H9 (cell line): ENCODE measurements around the gene CKS2. TPM values are rescaled to one million over a fixed set of nuclear protein-coding genes. Genes with fewer than 3 reads are reported as not detected.

Source experiments
- DNase-seq: peaks from one replicate; pipeline ENCODE4 v3.0.0-alpha.2; 2017
- H2AFZ ChIP-seq: one replicate; pipeline ENCODE4 v1.6.1; 2013; ENCODE audit warnings: mild to moderate bottlenecking, low read length, control low read depth, moderate library complexity
- H2AK5ac ChIP-seq: 2 replicates; pipeline ENCODE4 v1.6.1; 2013; ENCODE audit warnings: low read length, control low read depth, mixed read lengths; ENCODE audit not compliant: insufficient read length
- H2BK120ac ChIP-seq: one replicate; pipeline ENCODE4 v1.6.1; 2013; ENCODE audit warnings: low read depth, mild to moderate bottlenecking, low read length, control low read depth, inconsistent platforms; ENCODE audit not compliant: poor library complexity, severe bottlenecking
- H2BK12ac ChIP-seq: 2 replicates; pipeline ENCODE4 v1.6.1; 2013; ENCODE audit warnings: low read length, control low read depth, mixed read lengths, low read depth; ENCODE audit not compliant: insufficient read length
- H2BK15ac ChIP-seq: 2 replicates; pipeline ENCODE4 v1.6.1; 2013; ENCODE audit warnings: low read depth, low read length, control low read depth
- H2BK20ac ChIP-seq: one replicate; pipeline ENCODE4 v1.6.1; 2013; ENCODE audit warnings: low read depth, mild to moderate bottlenecking, low read length, control low read depth, inconsistent platforms; ENCODE audit not compliant: poor library complexity, severe bottlenecking
- H2BK5ac ChIP-seq: 2 replicates; pipeline ENCODE4 v1.6.1; 2013; ENCODE audit warnings: low read length, control low read depth, mixed read lengths; ENCODE audit not compliant: insufficient read length
- H3K14ac ChIP-seq: 2 replicates; pipeline ENCODE4 v1.6.1; 2013; ENCODE audit warnings: low read length, control low read depth; ENCODE audit not compliant: insufficient read depth
- H3K18ac ChIP-seq: 2 replicates; pipeline ENCODE4 v1.6.1; 2013; ENCODE audit warnings: low read depth, mild to moderate bottlenecking, mixed read lengths, low read length, control low read depth; ENCODE audit not compliant: insufficient read length
- H3K23ac ChIP-seq: 2 replicates; pipeline ENCODE4 v1.6.1; 2013; ENCODE audit warnings: low read length, control low read depth, mixed read lengths, low read depth; ENCODE audit not compliant: insufficient read length
- H3K23me2 ChIP-seq: 2 replicates; pipeline ENCODE4 v1.6.1; 2013; ENCODE audit warnings: low read depth, mild to moderate bottlenecking, mixed read lengths, low read length, control low read depth; ENCODE audit not compliant: insufficient read length, poor library complexity, severe bottlenecking
- H3K27ac ChIP-seq: 2 replicates; pipeline ENCODE4 v1.5.1; 2013; ENCODE audit warnings: low read length, control low read depth, mixed read lengths, low read depth; ENCODE audit not compliant: insufficient read length
- H3K27me3 ChIP-seq: 2 replicates; pipeline ENCODE4 v1.6.1; 2013; ENCODE audit warnings: low read length, control low read depth, inconsistent platforms; ENCODE audit not compliant: insufficient read depth
- H3K4ac ChIP-seq: 2 replicates; pipeline ENCODE4 v1.6.1; 2013; ENCODE audit warnings: low read depth, mild to moderate bottlenecking, control low read depth, inconsistent platforms, low read length, moderate library complexity
- H3K4me1 ChIP-seq: 2 replicates; pipeline ENCODE4 v1.6.1; 2013; ENCODE audit warnings: low read length, control low read depth, inconsistent platforms; ENCODE audit not compliant: insufficient read depth
- H3K4me2 ChIP-seq: 2 replicates; pipeline ENCODE4 v1.6.1; 2013; ENCODE audit warnings: low read length, control low read depth, mixed read lengths; ENCODE audit not compliant: insufficient read length, insufficient read depth
- H3K56ac ChIP-seq: 2 replicates; pipeline ENCODE4 v1.6.1; 2013; ENCODE audit warnings: low read depth, mild to moderate bottlenecking, mixed read lengths, low read length, control low read depth; ENCODE audit not compliant: insufficient read length
- H3K79me1 ChIP-seq: 2 replicates; pipeline ENCODE4 v1.6.1; 2013; ENCODE audit warnings: low read depth, mild to moderate bottlenecking, moderate library complexity, low read length, control low read depth, inconsistent platforms; ENCODE audit not compliant: insufficient read depth, poor library complexity, severe bottlenecking
- H3K79me2 ChIP-seq: 2 replicates; pipeline ENCODE4 v1.6.1; 2013; ENCODE audit warnings: low read length, control low read depth, inconsistent platforms; ENCODE audit not compliant: insufficient read depth
- H3K9ac ChIP-seq: 2 replicates; pipeline ENCODE4 v1.6.1; 2013; ENCODE audit warnings: low read length, control low read depth, mixed read lengths; ENCODE audit not compliant: insufficient read length; ENCODE audit errors: extremely low read depth
- H3K9me3 ChIP-seq: one replicate; pipeline ENCODE4 v1.6.1; 2013; ENCODE audit warnings: low read depth, low read length, inconsistent platforms; ENCODE audit not compliant: control insufficient read depth
- H3T11ph ChIP-seq: one replicate; pipeline ENCODE4 v1.6.1; 2013; ENCODE audit warnings: mild to moderate bottlenecking, low read length, control low read depth, inconsistent platforms
- H4K20me1 ChIP-seq: one replicate; pipeline ENCODE4 v1.6.1; 2013; ENCODE audit not compliant: control insufficient read depth, insufficient read length, insufficient read depth
- H4K5ac ChIP-seq: 2 replicates; pipeline ENCODE4 v1.6.1; 2013; ENCODE audit warnings: low read depth, mild to moderate bottlenecking, mixed read lengths, low read length, control low read depth; ENCODE audit not compliant: insufficient read length
- H4K8ac ChIP-seq: replicated peaks from 2 replicates; pipeline ENCODE4 v1.6.1; 2013; ENCODE audit warnings: low read length, control low read depth, mixed read lengths, low read depth; ENCODE audit not compliant: insufficient read length
- H4K91ac ChIP-seq: 2 replicates; pipeline ENCODE4 v1.6.1; 2013; ENCODE audit warnings: low read depth, mild to moderate bottlenecking, moderate library complexity, mixed read lengths, low read length, control low read depth; ENCODE audit not compliant: insufficient read length
- H3K27ac Mint-ChIP-seq, 3 experiments: 2 replicates in 2 of 3; 3 replicates in 1 of 3; pipeline ENCODE4 v1.8.0; 2020 to 2021; ENCODE audit warnings: mixed read lengths in 3 of 3, mild to moderate bottlenecking in 1 of 3, moderate library complexity in 1 of 3
- H3K27me3 Mint-ChIP-seq: 2 replicates; pipeline ENCODE4 v1.8.0; 2021; ENCODE audit warnings: low read depth, mild to moderate bottlenecking, moderate library complexity, mixed read lengths
- H3K36me3 Mint-ChIP-seq, 3 experiments: 2 replicates in 2 of 3; 3 replicates in 1 of 3; pipeline ENCODE4 v1.8.0; 2020 to 2021; ENCODE audit warnings: low read depth in 3 of 3, mixed read lengths in 3 of 3; ENCODE audit not compliant: insufficient read depth in 1 of 3
- H3K4me1 Mint-ChIP-seq, 2 experiments: 2 replicates each; pipeline ENCODE4 v1.8.0; 2020; ENCODE audit warnings: mixed read lengths in 2 of 2
- H3K4me3 Mint-ChIP-seq, 2 experiments: 2 replicates in 1 of 2; 3 replicates in 1 of 2; pipeline ENCODE4 v1.8.0; 2020 to 2021; ENCODE audit warnings: mild to moderate bottlenecking in 2 of 2, mixed read lengths in 2 of 2, moderate library complexity in 1 of 2
- H3K9me3 Mint-ChIP-seq, 2 experiments: 2 replicates in 1 of 2; 3 replicates in 1 of 2; pipeline ENCODE4 v1.8.0; 2020; ENCODE audit warnings: mild to moderate bottlenecking in 2 of 2, mixed read lengths in 2 of 2, moderate library complexity in 1 of 2
- CTCF ChIP-seq: fragments of 200-600 bp; sonication (generic); conservative IDR thresholded peaks from 3 replicates; pipeline ENCODE4 v1.8.0; 2021; ENCODE audit warnings: antibody characterized with exemption, mild to moderate bottlenecking
- WGBS: extraction: QIAGEN DNeasy Blood & Tissue Kit; methylation state at CpG from one replicate; pipeline ENCODE4 v1.1.7; 2013; ENCODE audit warnings: missing lambda C conversion rate, low lambda C conversion rate, mixed read lengths; ENCODE audit not compliant: insufficient read length; ENCODE audit errors: extremely low coverage; 5-methylcytosine and 5-hydroxymethylcytosine counted together
- total RNA-seq: library from RNA; stranded (reverse); gene quantifications from 2 replicates; pipeline ENCODE4 v1.2.1, GENCODE V29; 2021

CKS2 gene
- total RNA-seq, 1 experiment from 2014 or later, result 211 TPM

DNA sequence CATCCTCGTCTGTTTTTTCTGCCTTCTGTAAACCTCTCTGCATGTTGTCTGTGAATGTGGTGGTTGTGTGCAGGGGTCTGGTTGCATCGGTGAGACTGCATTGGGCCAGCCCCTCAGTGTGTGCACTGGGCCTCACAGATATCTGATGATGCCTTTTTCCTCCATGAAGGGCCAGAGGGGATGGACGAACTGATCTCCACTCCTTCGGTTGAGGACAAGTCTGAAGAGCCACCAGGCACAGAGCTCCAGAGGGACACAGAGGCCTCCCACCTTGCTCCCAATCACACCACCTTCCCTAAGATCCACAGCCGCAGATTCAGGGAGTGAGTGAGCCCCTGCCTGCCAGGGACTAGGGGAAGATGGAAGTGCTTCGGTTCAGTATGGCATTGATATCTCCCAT is 38.6 kb downstream of the CKS2 start:
- Histone ChIP-seq H2AFZ (no peak overlapping the region), H3K18ac (no peak overlapping the region), H4K5ac (no peak overlapping the region), H3K9ac (no peak overlapping the region), H3K79me2 (no peaks in the 10 kb centered on the region), H3K27me3 (no peaks in the 10 kb centered on the region), H3K27ac (no peak overlapping the region), H3K14ac (no peak overlapping the region), H4K91ac (no peak overlapping the region), H3K56ac (no peak overlapping the region), H3K79me1 (no peaks in the 10 kb centered on the region), H2AK5ac (no peak overlapping the region), H4K20me1 (no peaks in the 10 kb centered on the region), H3K23ac (no peak overlapping the region), H4K8ac (no peak overlapping the region), H3K4ac (no peak overlapping the region), H2BK20ac (no peak overlapping the region), H2BK5ac (no peak overlapping the region), H2BK120ac (no peak overlapping the region), H3K4me2 (no peak overlapping the region), H3K4me1 (no peaks in the 10 kb centered on the region), H2BK12ac (no peak overlapping the region), H3T11ph (no peak overlapping the region), H2BK15ac (no peak overlapping the region), H3K9me3 (no peaks in the 10 kb centered on the region), H3K23me2 (no peaks in the 10 kb centered on the region)
- no CpG with 5 or more reads among the region's 6 CpGs for WGBS
- Mint-ChIP-seq H3K27me3 (no peaks in the 10 kb centered on the region), H3K27ac (no peak overlapping the region), H3K4me3 (no peak overlapping the region), H3K36me3 (peaks cover 59 to 96% (median 96%) of the 10 kb centered on the region in 3 experiments; a peak in 6 of 7 replicates), H3K9me3 (no peaks in the 10 kb centered on the region), H3K4me1 (no peaks in the 10 kb centered on the region)
- DNase-seq, result no peak
- no peak for TF ChIP-seq CTCF
